Umbilical cord (tissue), 2 donors: ENCODE measurements around the gene RNF4. TPM values are rescaled to one million over a fixed set of nuclear protein-coding genes. Genes with fewer than 3 reads are reported as not detected.

Source experiments
- DNase-seq: peaks from one replicate; pipeline ENCODE4 v3.0.0-alpha.2; 2015; ENCODE audit warnings: low spot score
- total RNA-seq: library from RNA; depleted of rRNA; stranded (reverse); fragments of >200 nt; gene quantifications from one replicate; pipeline ENCODE4 v1.2.3, GENCODE V29; 2014; ENCODE audit warnings: low replicate concordance; ENCODE audit not compliant: insufficient read depth

Gene RNF4
- total RNA-seq, 1 donor from 2014 or later = 40.7 TPM

DNA sequence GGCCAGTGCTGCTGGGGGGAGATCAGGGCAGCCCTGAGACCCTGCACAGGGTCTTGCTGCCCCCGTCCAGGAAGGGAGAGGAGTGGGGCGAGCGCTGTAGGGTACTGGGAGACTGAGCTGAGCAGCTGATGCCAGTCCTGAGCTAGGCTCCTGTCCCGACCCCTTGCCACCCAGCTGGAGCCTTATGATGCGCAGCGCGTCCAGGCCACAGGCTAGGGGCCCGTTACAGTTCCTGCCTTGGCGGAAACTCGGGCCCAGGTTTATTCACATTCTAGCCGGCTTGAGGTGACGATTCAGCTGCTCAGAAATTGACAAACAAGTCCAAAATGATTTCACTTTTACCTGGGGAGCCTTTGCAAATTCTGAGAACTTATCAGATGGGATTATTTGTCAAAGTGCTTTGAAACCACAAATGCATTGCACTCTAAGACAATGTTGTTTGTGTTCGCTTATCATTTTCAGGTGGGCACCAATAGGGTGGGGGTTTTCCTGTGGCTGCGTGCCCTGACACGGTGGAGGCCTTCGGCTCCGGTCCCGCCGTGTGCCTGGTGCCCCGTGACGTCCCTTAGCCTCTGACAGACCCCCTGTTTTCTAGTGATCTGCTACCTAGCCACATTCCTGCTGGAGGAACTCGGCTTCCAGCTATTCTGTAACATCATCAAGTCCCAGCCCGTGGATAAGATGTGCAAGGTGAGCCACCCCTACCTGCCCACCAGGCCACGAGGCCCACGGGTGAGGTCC is 31.3 kb upstream of the RNF4 start:
- DNase-seq = no peak

DNA sequence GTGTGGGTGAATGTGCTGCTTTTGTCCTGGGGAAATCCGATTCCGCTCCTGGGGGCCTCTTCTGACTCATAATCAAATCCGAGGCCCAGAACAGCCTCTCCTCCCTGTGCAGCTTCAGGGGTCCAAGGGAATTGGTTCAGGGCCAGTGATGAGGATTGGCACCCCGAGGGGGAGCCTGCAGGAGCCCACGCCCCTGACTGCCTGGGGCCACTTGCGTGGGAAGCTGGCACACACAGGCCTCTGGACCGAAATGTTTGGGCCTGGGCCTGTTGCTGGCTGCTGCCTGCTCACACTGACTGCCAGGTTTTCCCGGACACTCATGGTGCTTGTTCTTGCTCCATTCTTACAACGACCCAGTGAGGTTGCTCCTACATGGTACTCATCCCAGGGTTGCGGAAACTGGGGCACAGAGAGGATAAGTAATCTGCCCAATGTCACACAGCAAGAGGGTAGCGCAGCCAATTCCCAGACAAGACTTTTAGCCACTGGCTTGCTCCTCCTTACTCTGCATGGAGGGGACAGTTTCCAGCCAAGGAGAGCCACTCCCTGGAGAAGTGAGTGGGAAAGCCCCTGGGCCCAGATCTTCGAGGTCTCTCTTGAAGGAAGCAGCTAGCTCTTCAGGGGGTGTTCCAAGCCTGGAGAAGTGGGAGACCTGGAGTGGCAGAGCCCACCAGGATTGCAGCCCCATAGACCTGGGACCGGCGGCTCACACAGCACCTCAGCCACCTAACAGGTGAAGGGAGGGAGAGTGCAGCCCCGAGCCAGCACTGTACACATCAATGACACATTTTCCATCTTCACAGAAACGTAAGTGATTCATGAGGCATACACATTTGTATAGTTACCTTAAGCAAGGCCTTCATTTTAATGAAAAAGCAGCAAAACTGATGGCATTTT is 29.8 kb upstream of the RNF4 start:
- no peak for DNase-seq

DNA sequence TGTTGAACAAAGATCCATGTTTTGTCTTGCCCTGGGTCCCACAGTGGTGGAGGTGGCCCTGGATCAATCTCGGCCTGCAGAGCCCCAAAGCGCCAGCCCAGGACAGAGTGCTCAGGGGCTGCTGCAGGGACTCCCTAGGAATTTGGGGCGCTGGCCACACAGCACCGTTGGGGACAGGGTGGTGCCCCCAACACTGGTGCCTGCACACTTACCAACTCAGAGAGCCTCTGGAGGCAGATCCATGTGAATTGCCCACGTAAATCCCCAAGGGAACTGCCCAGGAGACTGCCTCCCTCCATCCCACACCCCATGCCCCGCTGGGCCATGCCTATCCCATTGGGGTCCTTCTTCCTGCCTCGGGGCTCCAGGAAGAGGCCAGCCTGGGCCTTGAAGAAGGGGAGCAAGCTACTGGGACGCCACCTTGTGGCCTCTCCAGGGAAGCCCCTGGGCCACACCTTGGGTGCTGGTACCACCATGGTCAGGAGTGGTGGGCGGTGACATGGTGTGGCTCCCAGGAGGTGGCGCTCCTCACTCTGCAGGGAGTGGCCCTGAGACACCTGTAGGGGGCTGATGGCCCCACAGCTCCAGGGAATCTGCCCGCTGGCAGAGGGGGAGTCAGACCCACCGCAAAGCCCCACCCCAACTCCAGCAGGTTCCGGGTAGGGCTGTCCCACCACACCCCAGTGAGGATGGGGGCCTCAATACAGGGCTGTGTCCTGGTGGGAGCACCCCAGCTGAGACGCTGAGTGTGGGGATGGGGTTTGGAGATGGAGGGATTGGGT is 27.3 kb upstream of the RNF4 start:
- no peak for DNase-seq

DNA sequence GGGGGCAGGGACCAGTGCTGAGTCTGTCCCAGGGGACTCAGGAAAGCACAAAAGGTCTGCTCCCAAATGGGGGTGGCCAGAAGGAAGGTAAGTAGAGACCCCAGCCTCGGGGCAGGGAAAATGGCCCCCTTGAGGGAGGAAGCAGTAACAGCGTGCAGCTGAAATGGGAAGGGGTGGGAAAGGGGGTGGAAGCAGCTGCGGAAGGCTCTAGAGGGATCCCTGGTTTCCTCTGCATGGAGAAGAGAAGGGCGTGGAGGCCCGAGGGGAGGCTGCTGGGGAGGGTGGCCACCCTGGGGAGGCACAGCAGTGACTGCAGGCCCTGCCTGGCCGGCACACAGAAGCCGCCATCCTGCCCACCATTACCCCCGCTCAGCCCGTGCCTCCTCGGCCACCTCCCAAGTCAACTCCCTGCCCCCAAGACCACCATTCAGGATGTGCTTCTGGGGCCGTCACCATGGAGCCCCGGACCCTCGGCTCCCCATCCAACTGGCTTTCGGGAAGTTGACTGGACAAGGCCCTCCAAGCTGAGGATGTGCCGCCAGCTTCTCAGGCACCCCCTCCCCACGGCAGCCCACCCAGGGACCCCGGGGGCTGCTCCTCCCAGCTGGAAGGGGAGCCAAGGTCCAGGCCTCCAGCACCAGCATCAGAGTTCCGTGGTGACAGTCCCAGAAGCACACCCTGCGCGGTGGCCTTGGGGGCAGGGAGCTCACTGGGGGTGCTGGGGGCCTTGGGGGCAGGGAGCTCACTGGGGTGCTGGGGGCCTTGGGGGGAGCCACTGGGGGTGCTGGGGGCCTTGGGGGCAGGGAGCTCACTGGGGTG is 26.5 kb upstream of the RNF4 start:
- no peak for DNase-seq

DNA sequence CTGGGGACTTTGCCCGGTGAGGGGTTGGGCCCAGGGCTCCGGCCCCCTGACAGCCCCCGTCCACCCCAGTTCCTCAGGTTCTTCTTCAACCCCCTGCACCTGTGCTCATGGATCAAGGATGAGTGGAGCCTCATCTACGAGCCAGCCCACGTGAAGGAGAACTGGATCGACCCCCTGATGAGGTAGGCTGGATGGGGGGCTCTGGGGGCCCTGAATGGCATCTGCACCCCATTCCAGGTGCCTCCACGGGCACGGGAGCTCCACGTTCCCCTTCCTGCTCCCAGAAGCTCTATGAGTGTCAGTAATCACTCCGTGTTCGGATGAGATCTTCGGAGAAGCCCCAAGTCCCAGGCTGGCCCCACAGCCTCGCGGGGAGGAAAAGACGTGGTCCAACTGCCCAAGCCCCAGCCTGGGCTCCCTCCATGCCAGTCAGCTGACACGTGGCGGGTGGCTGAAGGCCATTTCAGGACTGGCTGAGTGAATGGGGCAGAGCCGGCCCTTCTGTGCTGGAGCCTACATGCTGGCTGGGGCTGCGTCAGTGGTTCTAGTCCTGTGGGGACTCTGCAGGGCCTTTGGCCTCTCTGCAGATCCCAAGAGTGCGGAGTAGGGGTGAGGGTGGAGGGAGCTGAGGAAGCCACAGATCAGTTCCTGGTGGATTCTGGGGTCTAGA is 25.7 kb upstream of the RNF4 start:
- DNase-seq = no peak

DNA sequence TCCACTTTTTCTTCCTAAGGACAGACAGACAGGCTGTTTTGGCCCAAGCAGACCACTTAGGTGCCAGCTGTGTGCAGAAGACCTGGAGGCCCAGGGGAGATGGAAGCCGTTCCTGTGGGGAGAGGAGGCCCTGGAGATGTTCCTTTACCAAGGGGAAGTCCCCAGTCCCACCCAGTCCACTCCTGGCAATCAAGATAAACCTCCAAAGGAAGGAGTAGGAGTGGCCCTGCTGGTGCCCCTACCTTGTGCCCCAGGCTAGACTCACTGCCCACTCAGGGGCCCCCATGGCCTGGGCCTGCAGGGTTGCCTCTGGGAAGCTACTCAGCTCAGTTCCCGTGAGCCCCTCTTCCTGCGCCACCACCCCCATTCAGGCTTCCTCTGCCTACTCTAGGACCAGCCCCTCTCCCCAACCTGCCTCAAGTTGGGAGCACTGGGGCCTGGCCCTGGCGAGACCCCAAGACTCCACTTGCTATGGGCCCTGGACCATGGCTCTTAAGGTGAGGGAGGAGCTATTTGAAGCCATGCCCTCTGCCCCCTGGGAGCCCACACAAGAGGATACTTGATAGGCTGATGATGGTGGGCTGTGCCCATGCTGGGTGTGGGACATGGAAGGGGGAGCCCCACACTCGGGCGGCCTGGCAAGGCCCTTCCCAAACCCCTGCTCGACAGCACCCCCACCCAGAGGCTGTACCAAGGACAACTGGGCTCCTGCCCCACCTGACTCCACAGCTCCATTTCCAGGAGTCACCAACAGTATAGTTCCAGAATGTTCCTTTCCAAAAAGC is 24.8 kb upstream of the RNF4 start:
- no peak for DNase-seq

DNA sequence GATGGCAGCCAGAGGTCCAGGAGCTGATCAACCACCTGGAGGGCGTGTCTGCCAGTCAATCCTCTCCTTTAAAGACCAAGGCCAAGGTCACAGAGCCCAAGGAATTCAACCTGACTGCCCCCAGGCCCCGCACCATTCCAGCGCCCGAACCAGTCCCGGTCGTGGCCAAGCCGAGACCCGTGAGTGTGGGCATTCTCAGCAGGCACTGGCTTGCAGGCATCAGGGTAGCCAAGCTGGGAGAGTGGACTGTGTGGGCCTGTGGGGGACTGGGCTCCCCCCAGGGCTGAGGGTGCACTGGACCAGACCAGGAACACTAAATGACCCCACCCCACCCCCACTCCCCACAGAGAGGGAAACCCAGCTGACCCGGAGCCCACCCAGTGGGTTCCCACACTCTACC is 23.8 kb upstream of the RNF4 start:
- no peak for DNase-seq

DNA sequence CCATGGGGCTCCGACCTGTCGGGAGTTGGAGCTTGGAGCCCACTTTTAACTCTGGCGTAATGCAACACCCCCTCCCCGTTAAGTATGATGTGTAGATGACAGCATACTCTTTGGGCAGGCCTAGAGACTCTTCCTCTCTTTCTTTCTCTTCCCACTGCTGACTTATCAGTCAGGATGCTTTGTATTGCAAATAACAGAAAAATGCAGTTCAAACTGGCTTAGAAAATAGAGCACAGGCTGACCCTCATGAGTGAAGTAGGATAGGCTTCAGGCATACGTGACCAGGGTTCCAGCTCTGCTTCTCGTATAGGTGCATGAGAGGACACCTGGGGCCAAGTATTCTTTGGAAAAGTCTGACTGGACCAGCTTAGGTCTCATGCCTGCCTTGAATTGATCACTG is 23.3 kb upstream of the RNF4 start:
- DNase-seq = no peak

DNA sequence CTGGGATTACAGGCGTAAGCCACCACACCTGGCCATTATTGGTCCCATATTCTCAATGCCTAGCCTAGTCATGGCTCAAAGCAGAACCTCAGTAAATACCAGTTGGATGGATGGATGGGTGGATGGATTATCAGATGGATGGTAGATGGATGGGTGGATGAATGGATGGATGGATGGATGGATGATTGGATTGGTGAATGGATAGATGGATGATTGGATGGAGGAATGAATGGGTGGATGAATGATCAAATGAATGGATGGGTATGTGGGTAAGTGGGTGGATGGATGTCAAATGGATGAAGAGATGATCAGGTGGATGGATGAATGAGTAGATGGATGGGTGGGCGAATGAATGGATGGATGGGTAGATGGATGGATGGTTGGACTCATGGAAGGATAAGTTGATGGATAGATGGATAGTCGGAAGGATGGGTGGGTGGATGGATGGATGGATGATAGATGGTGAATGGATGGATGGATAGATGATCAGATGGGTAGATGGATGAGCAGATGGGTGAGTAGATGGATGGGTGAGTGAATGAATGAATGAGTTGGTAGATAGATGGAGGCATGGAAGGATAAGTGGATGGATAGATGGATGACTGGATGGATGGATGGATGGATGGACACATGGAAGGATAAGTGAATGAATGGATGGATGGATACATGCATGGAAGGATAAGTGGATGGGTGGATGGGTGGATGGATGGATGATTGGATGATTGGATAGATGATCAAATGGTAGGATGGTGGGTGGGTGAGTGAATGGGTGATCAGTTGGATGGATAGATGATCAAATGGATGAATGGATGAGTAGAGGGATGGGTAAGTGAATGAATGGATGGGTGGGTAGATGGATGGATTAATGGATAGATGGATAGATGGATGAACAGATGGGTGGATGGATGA is 22.0 kb upstream of the RNF4 start:
- no peak for DNase-seq

DNA sequence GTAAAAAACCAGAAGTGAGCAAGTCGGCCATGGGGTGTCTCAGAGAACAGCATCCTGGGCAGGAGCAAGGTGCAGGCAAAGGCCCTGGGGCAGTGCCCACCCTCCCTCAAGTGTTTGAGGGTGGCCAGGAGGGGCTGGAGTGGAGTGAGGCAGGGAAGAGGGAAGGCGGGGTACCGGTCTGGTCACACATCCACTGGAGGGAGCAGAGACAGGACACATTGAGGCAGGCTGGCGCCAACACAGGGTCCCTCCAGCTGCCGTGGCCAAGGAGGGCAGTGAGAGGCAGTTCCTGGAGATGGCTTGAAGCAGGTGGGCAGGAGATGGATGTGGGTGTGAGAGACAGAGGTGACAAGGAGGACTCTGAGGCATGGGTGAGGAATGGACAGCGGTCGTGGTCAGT is 20.3 kb upstream of the RNF4 start:
- no peak for DNase-seq

DNA sequence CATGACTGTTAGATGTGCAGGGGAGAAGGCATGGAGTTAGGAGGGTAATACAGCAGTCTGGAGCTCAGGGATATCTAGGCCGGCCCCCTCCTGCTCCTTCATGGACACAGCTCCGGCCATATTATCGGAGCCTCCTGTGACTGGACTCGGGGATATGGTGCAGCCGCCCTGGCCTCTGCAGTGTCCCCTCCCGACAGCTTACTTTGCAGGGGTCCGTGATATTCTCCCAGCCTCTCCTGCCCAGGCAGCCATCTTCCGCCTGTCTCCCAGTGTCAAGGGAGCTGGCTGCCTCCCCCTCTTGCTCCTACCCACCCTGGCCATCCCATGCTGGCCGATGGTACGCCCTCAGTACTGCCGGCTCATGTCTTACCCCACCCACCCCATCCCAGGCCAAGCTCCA is 19.9 kb upstream of the RNF4 start:
- DNase-seq = no peak

DNA sequence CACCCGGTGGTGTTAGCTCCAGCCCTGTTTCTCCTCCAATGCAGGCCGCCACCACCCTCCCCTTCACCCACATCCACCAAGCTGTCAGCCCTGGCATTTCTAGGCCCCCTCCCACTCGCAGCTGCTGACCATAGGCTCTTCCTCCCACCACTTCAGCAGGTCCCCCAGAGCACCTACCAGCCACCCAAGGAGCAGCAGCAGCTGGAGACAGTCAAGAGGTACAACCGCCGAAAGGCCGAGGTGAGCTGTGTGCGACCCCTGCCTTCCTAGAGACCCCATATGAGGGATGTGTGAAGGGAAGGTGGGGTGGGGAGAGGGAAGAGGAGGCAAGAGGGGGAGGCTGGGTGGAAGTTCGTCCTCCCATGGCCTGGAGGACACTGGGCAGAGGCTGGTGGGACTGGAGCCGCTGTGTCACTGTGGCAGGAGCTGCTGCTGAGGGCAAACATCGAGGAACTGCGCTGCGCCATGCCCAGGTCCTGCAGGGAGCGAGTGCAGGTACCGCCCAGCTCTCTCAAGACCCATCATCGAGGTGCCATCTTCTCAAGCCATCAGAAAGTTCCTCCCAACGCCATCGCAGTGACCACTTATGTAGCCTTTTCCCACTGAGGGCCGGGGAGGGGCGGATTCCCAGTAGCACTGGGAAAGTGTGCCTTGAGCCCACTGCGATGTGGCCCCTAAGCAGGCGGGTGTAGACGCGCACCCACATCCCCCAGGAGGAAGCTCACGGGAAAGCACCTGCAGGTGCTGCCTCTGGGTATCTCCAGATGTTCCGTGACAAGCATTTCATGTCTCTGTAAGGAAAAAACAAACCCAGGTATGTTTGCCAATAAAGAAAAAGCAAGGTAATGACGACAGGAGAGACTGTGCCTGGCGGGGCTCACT is 19.2 kb upstream of the RNF4 start:
- DNase-seq = no peak

DNA sequence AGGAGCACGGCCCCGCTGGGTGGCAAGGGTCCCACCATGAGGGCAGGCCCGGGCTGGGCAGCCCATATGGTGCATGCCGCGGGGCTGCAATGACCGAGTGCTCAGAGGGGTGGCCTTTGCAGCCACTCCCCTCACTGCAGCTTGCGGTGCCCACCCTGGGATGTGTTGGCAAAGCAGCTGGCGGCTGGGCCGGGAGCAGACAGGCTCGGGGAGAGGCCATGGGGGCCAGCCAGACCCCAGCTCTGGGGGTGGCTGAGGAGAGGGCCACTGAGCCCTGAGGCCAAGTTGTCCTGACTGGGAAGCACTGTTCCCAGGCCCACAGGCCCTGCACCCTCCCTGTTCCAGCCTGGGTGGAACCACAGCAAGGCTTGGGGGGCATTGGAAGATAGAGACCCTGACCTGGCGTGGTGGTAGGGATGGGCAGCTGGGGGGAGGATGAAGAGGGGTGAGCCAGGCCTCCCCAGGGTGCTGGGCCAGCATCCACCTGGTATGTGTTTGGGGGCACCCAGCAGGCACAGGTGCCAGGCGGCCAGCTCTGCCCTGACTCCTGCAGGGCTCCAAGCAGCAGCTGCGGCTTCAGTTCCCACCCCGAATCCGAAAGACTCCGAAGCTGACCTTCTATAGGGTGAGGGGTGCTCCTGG is 18.4 kb upstream of the RNF4 start:
- DNase-seq = no peak

DNA sequence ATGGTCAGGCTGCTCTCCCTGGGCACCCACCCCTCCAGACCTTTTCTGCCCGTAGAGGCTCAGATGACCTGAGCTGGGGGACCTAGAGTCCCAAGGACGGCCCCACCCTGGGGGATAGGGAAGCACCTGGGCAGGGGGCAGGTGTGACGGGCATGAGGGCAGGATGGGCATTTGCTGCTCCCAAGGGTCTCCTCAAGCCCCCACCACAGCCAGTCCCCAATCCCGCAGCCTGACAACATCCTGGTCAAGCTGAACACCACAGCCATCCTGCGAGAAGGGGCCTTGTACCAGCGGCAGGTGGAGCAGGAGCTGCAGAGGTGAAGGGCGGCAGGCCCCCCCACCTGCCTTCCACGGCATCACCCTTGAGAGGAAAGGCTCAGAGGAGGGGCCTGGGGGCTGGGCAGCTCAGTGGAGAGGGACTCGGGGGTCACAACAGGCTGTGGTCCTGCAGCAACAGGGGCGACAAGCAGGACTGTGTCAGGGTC is 17.8 kb upstream of the RNF4 start:
- DNase-seq = no peak

DNA sequence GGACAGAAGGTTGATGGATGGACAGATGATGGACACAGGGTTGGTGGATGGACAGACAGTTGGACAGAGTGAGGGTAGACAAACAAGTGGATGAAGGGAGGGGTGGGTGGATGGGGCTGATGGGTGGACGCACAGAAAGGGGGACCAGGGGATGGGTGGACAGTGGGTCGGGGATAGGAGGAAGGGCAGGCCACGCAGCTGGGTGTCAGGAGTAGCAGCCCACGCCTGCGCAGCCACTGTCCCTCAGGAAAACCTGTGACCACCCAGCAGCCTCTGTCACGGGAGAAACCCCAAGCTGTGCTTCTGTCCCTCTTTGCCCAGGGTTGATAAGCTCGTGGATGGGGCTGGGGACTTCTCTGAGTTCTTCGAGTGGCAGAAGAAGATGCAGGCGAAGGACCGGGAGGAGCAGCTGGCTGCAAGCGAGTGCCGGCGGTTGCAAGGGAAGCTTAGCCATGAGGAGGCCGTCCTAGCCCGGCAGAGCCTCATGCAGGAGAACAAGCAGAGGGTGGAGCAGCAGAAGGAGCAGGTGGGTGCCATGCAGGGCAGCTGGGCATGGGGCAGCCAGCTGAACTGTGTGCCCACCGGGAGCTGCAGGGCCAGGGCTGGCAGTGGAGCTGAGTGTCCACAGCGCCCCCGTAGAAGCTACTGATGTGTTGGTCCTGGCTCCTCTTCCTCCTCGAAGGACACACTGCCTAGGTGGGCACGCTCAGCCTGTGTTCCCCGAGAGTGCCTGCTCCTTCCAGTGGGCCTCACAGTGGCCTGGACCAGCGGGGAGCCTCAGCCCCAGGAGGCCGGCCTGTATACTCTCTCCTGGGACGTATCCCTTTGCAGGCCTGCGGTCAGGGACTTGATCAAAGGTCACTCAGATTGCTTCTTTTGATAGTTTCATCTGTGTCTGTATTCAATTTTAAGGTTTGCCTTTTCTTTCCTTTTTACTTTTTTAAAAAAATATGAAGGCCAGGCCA is 16.8 kb upstream of the RNF4 start:
- no peak for DNase-seq
